Stimulated activated CD4-positive, alpha-beta T cell treated with anti-CD3 and anti-CD28 coated beads, Interleukin-4, amount 100 ng/mL, for 24 hours (primary cell): ENCODE results near the gene HSPA12B.
"Not testable (repeated sequence)": the region's sequence is repeated elsewhere in the genome, so short reads cannot be mapped to it uniquely, and the experiment has no call there.

Source experiments
- DNase-seq: peaks from one replicate; pipeline ENCODE4 v3.0.0-alpha.2; 2020

The HSPA12B gene

DNA sequence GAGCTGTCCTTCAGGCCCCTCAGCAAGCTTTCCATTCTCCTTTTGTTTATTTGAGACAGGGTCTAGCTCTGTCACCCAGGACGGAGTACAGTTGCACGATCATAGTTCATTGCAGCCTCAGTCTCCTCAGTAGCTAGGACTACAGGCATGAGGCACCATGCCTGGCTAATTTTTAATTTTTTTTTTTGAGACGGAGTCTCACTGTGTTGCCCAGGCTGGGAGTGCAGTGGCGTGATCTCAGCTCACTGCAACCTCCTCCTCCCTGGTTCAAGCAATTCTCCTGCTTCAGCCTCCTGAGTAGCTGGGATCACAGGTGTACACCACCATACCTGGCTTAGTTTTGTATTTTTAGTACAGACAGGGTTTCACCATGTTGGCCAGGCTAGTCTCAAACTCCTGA is 56.7 kb downstream of the HSPA12B start:
- not testable (repeated sequence) for DNase-seq

DNA sequence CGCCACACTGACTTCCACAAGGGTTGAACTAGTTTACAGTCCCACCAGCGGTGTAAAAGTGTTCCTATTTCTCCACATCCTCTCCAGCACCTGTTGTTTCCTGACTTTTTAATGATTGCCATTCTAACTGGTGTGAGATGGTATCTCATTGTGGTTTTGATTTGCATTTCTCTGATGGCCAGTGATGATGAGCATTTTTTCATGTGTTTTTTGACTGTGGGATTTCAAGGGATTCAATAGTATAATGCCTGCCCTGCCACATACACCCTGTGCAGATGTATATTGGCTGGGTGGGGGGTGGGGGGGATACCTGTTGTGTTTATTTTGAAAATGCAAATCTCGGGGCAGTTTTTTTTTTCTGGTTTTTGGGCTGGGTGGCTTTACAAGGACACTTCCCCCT is 61.7 kb downstream of the HSPA12B start:
- not testable (repeated sequence) for DNase-seq

DNA sequence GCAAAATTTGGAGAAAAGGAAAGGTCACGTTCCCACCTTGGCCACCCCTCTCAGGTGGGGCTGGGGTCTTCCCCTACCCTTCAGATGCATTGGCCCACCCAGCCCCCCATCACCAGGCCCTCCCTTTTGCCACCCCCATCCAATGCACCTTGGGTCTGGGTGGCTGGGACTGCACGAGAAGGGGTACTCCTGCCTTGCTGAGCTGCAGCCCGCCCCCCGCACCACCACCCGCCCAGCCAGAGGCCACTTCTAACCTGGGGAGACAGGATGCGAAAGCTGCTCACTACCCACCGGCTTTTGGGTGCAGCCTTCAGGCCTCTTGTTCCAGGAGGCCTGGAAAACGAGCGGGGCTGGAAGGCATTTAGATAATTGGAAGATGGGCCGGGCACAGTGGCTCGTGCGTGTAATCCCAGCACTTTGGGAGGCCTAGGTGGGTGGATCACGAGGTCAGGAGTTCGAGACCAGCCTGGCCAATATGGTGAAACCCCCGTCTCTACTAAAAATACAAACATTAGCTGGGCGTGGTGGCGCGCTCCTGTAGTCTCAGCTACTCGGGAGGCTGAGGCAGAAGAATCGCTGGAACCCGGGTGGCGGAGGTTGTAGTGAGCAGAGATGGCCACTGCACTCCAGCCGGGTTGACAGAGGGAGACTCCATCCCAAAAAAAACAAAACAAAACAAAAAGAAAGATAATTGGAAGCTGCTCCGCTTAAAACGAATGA is 62.4 kb downstream of the HSPA12B start:
- no peak for DNase-seq

GRCh38 chr20:3795511-3796468 is 63.3 kb downstream of the HSPA12B start, which contains the start of gene CDC25B:
Gene CDC25B (plus strand): TSS chr20:3796310. CDS start chr20:3796532, 222 bp downstream.
- DNase-seq: peak; percentile 90

GRCh38 chr20:3796477-3797225 is 64.2 kb downstream of the HSPA12B start:
- no peak for DNase-seq

GRCh38 chr20:3797226-3797545 is 64.7 kb downstream of the HSPA12B start:
- DNase-seq: no peak

DNA sequence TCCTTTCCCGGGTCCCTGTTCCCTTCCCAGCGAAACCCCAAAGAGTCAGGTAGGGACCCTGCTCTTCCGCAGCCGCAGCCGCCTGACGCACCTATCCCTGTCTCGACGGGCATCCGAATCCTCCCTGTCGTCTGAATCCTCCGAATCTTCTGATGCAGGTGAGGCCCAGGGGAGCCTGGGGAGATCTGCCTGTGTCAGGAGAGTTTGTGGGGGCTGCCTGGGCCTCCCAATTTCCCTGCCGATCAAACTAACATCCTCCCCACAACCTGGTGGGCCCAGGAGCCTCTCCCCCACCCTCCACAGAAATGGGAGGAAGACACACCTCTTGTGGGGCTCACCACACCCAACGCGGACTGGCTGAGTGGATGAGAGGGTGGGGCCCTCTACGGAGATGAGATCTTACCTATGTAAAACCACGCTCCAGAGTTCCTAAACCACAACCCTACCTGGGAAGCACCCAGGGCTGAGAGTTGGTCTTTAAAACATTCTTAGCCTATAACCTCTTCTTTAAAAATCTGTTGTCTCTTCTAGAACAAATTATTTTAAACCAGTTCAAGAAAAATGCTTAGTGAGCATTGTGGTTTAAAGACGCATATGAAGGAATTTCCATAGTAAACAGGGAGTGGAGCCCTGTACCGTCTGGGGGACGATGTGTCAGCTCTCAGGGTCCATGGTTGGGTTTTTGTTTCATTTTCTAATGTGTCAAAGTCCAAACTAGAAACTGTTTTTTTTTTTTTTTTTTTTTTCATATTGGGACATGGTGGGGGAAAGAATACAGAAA is 65.3 kb downstream of the HSPA12B start:
- peak; percentile 47 for DNase-seq

GRCh38 chr20:3798373-3798768 is 65.9 kb downstream of the HSPA12B start:
- no peak for DNase-seq

- no peak for DNase-seq
Measured at GRCh38 chr20:3798908-3799248, 66.4 kb downstream of the HSPA12B start.

GRCh38 chr20:3800256-3800877 is 67.9 kb downstream of the HSPA12B start:
- DNase-seq: no peak

DNA sequence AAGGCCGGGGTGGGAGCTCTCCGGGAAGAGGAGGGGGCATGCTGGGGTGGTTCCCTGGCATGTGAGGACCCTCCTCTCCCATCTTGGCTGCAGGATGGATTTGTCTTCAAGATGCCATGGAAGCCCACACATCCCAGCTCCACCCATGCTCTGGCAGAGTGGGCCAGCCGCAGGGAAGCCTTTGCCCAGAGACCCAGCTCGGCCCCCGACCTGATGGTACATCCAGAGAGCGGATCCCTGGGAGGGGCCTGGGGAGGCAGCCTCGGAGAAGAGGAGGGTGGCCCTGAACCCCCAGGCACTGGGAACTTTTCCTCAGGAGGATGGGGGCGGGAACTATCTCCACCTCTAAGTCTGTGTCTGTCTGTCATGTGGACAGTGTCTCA is 68.4 kb downstream of the HSPA12B start:
- DNase-seq: no peak

GRCh38 chr20:3801299-3801698 is 68.8 kb downstream of the HSPA12B start:
- no peak for DNase-seq

GRCh38 chr20:3801846-3802245 is 69.4 kb downstream of the HSPA12B start:
- no peak for DNase-seq
